ENCODE data around the gene PA2G4.

GRCh38 chr12:56152132-56152755 lies 47.9 kb downstream of the PA2G4 start, which contains the start of gene MYL6B:
- no peak for TF ChIP-seq ZFX (IDR thresholded peaks at IDR 0.05; ENCODE audit: borderline replicate concordance)
- TF ChIP-seq, protein P1, sequence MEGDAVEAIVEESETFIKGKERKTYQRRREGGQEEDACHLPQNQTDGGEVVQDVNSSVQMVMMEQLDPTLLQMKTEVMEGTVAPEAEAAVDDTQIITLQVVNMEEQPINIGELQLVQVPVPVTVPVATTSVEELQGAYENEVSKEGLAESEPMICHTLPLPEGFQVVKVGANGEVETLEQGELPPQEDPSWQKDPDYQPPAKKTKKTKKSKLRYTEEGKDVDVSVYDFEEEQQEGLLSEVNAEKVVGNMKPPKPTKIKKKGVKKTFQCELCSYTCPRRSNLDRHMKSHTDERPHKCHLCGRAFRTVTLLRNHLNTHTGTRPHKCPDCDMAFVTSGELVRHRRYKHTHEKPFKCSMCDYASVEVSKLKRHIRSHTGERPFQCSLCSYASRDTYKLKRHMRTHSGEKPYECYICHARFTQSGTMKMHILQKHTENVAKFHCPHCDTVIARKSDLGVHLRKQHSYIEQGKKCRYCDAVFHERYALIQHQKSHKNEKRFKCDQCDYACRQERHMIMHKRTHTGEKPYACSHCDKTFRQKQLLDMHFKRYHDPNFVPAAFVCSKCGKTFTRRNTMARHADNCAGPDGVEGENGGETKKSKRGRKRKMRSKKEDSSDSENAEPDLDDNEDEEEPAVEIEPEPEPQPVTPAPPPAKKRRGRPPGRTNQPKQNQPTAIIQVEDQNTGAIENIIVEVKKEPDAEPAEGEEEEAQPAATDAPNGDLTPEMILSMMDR (IDR thresholded peaks at IDR 0.05), result no peak
